Measurements from ENCODE around the gene PRKCD. TPM values are rescaled to one million over a fixed set of nuclear protein-coding genes. Genes with fewer than 3 reads are reported as not detected.

PRKCD gene
- total RNA-seq, 1 experiment from 2014 or later = 25.2 TPM

DNA sequence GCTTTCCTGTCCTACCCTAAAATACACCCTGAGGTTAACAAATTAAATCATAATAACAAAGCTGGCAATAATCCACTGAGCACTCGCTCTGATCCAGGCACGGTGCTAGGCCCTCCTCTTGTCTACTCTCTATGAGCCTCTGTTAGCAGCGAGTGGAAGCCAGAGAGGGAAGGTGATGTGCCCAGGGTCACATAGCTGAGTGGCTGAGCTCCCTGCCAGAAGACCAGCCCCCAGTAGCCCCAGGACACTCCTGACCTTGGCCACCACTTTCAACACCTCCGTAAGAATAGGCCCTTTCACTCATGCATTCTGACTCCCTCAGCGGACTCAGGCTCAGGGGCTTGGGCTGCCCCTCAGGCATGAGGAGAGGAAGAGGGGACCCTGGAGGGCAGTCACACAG is 9.5 kb upstream of the PRKCD start:
- H3K27ac Mint-ChIP-seq (ENCODE audit: unreplicated experiment) = no peak overlapping the region
- TF ChIP-seq, protein P1, sequence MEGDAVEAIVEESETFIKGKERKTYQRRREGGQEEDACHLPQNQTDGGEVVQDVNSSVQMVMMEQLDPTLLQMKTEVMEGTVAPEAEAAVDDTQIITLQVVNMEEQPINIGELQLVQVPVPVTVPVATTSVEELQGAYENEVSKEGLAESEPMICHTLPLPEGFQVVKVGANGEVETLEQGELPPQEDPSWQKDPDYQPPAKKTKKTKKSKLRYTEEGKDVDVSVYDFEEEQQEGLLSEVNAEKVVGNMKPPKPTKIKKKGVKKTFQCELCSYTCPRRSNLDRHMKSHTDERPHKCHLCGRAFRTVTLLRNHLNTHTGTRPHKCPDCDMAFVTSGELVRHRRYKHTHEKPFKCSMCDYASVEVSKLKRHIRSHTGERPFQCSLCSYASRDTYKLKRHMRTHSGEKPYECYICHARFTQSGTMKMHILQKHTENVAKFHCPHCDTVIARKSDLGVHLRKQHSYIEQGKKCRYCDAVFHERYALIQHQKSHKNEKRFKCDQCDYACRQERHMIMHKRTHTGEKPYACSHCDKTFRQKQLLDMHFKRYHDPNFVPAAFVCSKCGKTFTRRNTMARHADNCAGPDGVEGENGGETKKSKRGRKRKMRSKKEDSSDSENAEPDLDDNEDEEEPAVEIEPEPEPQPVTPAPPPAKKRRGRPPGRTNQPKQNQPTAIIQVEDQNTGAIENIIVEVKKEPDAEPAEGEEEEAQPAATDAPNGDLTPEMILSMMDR (IDR thresholded peaks at IDR 0.05; ENCODE audit: unreplicated experiment) = no peak
- BruUV-seq (replicated peaks) = no TSS peak
- no peaks in the 10 kb centered on the region for H3K9me3 Mint-ChIP-seq (ENCODE audit: low read depth, unreplicated experiment)
- no peak overlapping the region for H3K4me3 Mint-ChIP-seq (ENCODE audit: low read depth, unreplicated experiment)
- CTCF ChIA-PET = no interaction called here
- H3K36me3 Mint-ChIP-seq (ENCODE audit: insufficient read depth, unreplicated experiment) = peaks cover 7% of the 10 kb centered on the region
- peaks cover 49% of the 10 kb centered on the region for H3K4me1 Mint-ChIP-seq (ENCODE audit: low read depth, unreplicated experiment)
- intact Hi-C loops (cut with micrococcal nuclease; ENCODE audit: unreplicated experiment) = no loop called here
- no peak for DNase-seq
- H3K27me3 Mint-ChIP-seq (ENCODE audit: unreplicated experiment) = no peaks in the 10 kb centered on the region

- no peaks in the 10 kb centered on the region for H3K9me3 Mint-ChIP-seq (ENCODE audit: low read depth, unreplicated experiment)
- CTCF ChIA-PET = no interaction called here
- DNase-seq = no peak
- H3K36me3 Mint-ChIP-seq (ENCODE audit: insufficient read depth, unreplicated experiment) = peaks cover 7% of the 10 kb centered on the region
- TF ChIP-seq, protein P1 (IDR thresholded peaks at IDR 0.05; ENCODE audit: unreplicated experiment) = no peak
- no peak overlapping the region for H3K27ac Mint-ChIP-seq (ENCODE audit: unreplicated experiment)
- no TSS peak for BruUV-seq (replicated peaks)
- H3K4me3 Mint-ChIP-seq (ENCODE audit: low read depth, unreplicated experiment) = no peak overlapping the region
- no peaks in the 10 kb centered on the region for H3K27me3 Mint-ChIP-seq (ENCODE audit: unreplicated experiment)
- intact Hi-C loops (cut with micrococcal nuclease; ENCODE audit: unreplicated experiment) = no loop called here
- H3K4me1 Mint-ChIP-seq (ENCODE audit: low read depth, unreplicated experiment) = peaks cover 55% of the 10 kb centered on the region
These were observed 8.9 kb upstream of the PRKCD start for GRCh38 chr3:53151870-53152660.

DNA sequence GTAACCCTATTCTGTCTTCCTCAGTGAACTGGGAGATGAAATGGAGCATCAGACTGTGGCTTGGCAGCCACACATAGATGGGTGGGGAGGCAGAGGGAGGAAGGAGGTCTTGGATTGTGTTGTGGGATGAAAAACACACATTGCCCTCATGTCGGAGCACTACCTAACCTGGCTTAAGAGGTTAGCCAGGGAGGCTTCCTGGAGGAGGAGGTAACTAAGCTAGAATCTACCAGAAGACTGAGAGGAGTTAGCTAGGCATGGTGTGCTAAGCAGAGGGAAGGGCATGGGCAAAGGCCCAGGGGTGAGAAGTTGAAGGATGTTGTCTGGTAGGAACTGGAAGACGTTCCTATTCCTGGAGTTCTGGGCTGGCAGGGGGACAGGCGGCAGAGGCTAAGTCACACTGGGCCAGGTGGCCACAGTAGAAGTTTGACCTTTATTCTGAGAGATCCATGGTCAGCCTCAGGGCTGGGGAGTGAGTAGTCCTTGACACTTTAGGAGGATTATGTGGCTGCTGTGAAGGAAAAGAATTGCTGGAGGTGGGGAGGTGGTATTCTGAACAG is 7.7 kb upstream of the PRKCD start:
- DNase-seq = no peak
- no peak overlapping the region for H3K27ac Mint-ChIP-seq (ENCODE audit: unreplicated experiment)
- peaks cover 7% of the 10 kb centered on the region for H3K36me3 Mint-ChIP-seq (ENCODE audit: insufficient read depth, unreplicated experiment)
- H3K27me3 Mint-ChIP-seq (ENCODE audit: unreplicated experiment) = no peaks in the 10 kb centered on the region
- H3K4me1 Mint-ChIP-seq (ENCODE audit: low read depth, unreplicated experiment) = peaks cover 65% of the 10 kb centered on the region
- intact Hi-C loops (cut with micrococcal nuclease; ENCODE audit: unreplicated experiment) = no loop called here
- H3K9me3 Mint-ChIP-seq (ENCODE audit: low read depth, unreplicated experiment) = no peaks in the 10 kb centered on the region
- no TSS peak for BruUV-seq (replicated peaks)
- CTCF ChIA-PET = no interaction called here
- TF ChIP-seq, protein P1 (IDR thresholded peaks at IDR 0.05; ENCODE audit: unreplicated experiment) = no peak
- no peak overlapping the region for H3K4me3 Mint-ChIP-seq (ENCODE audit: low read depth, unreplicated experiment)

DNA sequence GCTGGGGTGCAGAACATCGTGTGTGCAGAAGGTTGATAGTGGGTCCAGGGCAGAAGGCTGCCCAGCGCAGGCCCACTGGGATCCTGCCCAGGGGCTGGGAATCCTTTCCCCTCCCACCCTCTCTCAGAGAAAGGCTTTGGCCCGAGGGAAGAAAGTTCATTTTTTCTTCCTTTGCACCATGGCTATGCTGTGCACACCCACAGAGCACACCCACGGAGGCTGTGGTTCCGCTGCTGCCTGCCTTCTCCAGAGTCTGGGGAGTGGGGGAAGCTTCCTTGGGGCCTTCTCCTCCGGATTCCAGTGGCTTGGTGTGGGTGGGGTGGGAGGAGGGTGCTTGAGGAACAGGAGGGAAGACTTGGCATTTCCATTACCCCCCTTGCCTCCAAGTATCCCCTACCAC is 7.0 kb upstream of the PRKCD start:
- no peak overlapping the region for H3K4me3 Mint-ChIP-seq (ENCODE audit: low read depth, unreplicated experiment)
- H3K27ac Mint-ChIP-seq (ENCODE audit: unreplicated experiment) = no peak overlapping the region
- intact Hi-C loops (cut with micrococcal nuclease; ENCODE audit: unreplicated experiment) = no loop called here
- CTCF ChIA-PET = no interaction called here
- peaks cover 7% of the 10 kb centered on the region for H3K36me3 Mint-ChIP-seq (ENCODE audit: insufficient read depth, unreplicated experiment)
- H3K9me3 Mint-ChIP-seq (ENCODE audit: low read depth, unreplicated experiment) = no peaks in the 10 kb centered on the region
- H3K27me3 Mint-ChIP-seq (ENCODE audit: unreplicated experiment) = no peaks in the 10 kb centered on the region
- TF ChIP-seq, protein P1 (IDR thresholded peaks at IDR 0.05; ENCODE audit: unreplicated experiment) = no peak
- peaks cover 71% of the 10 kb centered on the region for H3K4me1 Mint-ChIP-seq (ENCODE audit: low read depth, unreplicated experiment)
- no peak for DNase-seq
- BruUV-seq (replicated peaks) = no TSS peak
